ENCODE measurements around the gene MYO3B. TPM values are rescaled to one million over a fixed set of nuclear protein-coding genes. Genes with fewer than 3 reads are reported as not detected.

The MYO3B gene
- polyA plus RNA-seq, 4 donors = 7.9 to 9.3 (median 8.7) TPM

DNA sequence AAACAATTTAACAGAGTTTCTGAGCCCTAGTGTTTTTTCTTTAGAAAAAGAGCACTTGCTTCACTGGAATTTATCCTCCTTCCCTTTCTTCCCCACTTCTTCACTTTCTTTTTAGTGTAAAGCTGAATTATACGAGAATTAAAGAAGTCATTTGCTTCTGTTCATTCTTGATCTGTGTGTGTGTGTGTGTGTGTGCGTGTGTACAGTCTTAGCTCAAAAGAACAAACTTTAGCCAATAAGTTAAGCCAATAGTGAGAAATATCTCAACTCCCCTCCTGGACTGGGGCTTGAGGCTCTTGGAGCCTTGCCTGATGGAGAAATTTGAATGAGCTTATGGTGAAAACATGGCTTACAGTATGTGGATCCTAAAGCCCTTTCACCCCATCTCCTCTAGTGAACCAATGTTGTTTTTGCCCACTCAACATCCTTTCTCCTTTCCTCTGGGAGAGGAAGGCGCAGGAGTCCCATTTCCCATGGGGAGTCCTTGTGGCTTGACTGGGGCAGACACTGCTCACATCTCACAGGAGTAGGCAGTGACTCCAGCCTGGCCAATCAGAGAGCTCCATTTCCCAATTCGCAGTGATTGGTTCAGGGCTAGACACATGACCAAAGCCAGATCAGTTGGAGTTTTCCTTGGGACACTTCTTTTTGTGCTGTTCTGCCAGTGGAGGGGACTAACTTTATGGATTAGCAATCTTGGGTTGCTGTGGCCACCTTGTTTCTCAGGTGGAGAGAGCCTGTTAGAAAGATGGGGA lies 16.3 kb upstream of the MYO3B start:
- no peak for DNase-seq (ENCODE audit: low read depth in 4 of 4, low spot score in 2 of 4)

DNA sequence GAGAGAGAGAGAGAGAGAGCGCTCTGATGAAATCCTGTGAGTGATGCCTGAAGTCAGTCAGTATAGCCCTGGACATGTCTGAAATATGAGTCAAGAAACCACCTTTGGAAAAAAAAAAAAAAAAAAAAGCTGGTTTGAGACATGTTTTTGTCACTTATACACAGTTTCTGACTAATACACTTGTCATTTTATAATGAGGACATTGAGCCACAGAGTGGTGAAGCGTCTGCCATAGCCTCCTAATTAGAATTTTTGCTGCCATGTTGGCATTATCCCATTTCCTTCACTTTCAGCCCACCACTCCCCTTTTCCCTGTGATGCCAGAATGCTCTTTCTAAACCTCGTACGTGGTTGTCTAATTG lies 15.7 kb upstream of the MYO3B start:
- DNase-seq (ENCODE audit: low read depth in 4 of 4, low spot score in 2 of 4) = no peak

DNA sequence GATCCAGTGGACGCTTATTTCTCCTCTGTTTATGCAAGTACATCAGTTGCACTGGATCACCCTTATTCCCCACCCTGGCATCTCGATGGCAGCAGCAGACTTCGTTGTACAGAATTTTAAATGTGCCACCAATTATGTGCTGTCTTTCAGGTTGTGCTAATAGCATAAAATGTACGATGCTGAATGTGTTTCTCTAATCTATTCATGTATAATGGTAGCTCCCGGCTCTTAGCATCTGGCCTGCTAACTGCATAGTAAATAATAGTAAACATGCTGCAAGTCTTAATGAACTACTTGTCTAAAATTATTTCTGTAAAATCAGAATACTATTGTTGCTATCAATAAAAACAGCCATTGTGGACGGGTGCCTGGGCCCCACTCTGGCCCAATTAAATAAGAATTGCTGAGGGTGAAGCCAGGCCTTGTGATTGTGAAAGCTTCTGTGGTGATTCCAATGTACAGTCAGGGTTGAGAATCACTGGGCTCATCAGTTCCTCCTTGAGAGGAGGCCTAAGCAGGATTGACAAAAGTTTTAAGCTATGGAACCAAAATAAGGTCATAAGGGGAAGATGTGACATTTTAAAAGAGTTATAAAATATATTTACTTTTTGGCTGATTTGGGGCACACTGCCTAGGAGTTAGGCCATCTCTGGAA lies 14.4 kb upstream of the MYO3B start:
- no peak for DNase-seq (ENCODE audit: low read depth in 4 of 4, low spot score in 2 of 4)

DNA sequence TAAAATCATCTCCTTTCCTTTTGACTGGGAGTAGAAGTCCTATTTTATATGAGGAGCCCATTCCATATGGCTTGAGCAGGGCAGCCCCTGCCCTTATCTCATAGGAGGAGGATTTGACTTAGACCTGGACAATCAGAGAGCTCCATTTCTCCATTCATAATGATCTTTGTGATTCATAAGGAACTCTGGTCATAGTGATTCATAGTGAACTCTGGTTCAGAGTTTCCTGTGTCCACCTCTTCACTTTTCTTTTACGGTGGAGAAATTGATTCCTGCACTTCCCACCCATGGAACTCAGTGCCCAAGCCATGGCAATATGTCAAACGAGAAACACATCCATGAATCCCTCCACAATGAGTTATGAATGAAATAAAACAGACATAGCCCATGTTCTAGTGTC lies 12.8 kb upstream of the MYO3B start:
- DNase-seq (ENCODE audit: low read depth in 4 of 4, low spot score in 2 of 4) = no peak

DNA sequence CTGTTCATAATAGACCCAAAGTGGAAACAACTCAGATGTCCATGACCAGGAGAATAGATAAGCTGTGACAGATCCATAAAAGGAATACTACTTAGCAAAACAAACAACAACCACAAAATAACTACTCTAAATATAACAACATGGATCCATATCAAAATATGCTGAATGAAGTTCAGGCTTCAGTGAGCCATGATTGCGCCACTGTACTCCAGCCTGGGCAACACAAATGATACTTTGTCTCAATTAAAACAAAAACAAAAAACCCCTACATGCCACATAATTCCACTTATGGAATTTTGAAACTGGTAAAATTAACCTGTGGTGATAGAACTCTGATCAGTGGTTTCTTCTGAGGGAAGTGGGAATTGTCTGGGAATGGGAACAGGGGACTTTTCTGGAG lies 11.2 kb upstream of the MYO3B start:
- no peak for DNase-seq (ENCODE audit: low read depth in 4 of 4, low spot score in 2 of 4)

DNA sequence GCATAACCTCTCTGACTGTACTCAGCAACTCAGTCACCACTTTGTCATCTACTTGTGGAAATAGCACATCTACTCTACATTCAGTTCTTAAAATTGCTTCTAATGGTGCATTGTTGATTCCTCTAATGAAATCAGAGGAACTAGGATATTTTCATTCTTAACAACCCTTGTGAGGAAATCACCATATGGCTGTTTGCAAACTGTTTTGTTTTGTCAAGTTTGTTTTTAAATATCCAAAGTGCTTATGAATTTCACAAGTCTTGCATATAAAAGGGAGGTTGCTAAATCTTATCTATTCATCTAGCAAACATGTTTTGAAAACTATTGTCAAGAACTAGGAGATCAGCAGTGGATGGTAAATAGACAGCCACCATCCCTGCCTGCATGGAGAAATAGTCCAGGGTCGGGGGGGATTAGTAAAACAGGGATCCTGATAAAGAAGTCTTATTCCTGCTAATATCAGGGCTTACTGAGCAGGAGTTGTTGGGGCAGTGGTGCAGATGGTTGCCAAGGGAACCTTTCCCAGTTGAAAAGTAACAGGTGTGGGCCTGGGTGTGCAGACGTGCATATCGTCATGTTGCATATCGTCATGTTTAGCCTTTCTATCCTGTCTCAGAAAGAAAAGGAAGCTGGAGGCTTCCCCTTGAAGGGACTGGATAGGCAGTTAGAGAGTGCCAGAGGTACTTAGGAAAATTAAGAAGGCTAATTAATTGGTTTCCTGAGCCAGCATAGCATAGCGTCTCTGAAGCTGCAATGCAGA lies 7.5 kb upstream of the MYO3B start:
- DNase-seq (ENCODE audit: low read depth in 4 of 4, low spot score in 2 of 4) = peak in 1 of 4 donors; percentile 59

DNA sequence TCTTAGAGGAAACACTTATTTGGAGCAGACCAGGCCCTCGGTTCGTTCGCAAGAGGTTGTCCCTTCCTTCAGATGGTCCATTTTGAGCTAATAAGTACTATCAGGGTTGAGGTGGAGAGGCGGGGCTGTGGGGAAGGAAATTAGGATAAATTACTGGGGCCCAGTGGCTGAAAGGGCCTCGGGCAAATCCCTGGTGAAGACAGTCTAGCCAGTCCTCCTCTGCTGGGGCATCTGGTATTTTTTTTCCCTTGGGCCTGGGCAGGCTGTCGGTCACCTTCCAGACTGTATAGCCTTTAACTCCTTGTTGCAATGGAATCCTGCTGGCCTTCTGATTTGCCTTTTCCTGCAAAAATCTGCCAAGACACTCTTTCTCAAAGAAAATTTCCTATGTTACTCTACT lies 1.7 kb upstream of the MYO3B start:
- no peak for DNase-seq (ENCODE audit: low read depth in 4 of 4, low spot score in 2 of 4)

DNA sequence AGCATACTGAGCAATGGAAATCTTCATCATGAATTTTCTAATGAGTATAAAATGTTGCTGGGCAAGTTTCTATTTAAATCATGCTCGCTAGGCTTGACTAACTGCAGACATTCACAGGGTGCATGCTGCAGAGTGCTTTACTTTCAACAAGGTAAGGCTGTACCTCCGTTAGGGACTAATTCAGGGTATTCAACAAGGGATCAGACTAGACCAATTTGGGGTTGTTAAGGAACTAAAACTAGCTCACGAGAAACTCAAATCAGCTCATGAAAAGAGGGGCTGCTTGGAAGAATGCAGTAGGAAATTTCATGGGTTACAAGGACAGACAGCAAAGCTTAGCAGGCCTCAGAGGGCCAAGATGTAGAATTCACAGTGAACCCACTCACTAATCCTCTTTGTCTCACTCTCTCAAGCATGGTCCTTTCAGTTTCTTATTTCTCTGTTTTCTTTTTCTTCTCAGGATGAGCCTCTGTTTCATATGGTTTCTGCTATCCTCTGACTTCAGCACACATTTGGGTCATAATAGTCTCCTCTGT lies 2.2 kb downstream of the MYO3B start:
- DNase-seq (ENCODE audit: low read depth in 4 of 4, low spot score in 2 of 4) = no peak

DNA sequence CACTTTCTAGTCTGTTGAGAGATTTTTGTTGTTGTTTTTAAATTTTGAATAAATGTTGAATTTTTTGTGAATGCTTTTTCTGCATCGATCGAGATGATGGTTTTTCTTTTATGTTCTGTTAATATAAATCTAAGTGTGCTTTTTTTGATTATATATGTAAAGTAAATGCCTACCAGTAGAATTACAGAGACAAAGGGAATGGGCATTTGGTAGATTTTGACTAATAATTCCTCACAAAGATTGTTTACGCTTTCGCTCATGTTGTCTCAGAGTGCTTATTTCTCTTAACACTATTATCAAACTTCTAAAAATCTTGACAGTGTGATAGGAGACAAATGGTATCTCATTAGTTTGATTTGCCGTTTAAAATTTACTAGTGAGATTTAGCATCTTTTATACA lies 3.7 kb downstream of the MYO3B start:
- no peak for DNase-seq (ENCODE audit: low read depth in 4 of 4, low spot score in 2 of 4)

DNA sequence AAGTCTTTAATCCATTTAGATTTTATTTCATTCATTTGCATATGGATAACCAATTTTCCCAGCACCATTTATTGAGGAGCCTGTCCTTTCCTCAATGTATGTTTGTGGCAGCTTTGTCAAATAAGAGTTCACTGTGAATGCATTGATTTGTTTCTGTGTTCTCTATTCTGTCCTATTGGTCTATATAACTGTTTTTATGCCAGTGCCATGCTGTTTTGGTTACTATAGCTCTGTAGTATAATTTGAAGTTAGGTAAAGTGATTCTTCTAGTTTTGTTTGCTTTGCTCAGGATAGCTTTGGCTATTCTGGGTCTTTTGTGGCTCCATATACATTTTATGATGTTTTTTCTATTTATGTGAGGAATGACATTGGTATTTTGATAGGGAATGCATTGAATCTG lies 7.4 kb downstream of the MYO3B start:
- DNase-seq (ENCODE audit: low read depth in 4 of 4, low spot score in 2 of 4) = no peak

DNA sequence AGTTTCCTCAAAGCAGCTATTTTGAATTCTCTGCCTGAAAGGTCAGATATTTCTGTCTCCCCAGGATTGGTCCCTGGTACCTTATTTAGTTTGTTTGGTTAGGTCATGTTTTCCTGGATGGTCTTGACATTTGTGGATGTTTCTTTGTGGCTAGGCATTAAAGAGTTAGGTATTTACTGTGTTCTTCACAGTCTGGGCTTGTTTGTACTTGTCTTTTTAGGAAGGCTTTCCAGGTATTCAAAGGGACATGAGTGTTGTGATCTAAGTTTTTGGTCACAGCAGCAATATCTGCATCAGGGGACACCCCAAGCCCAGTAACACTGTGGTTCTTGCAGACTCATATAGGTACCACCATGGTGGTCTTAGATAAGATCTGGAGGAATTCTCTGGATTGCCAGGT lies 11.8 kb downstream of the MYO3B start:
- DNase-seq (ENCODE audit: low read depth in 4 of 4, low spot score in 2 of 4) = no peak

DNA sequence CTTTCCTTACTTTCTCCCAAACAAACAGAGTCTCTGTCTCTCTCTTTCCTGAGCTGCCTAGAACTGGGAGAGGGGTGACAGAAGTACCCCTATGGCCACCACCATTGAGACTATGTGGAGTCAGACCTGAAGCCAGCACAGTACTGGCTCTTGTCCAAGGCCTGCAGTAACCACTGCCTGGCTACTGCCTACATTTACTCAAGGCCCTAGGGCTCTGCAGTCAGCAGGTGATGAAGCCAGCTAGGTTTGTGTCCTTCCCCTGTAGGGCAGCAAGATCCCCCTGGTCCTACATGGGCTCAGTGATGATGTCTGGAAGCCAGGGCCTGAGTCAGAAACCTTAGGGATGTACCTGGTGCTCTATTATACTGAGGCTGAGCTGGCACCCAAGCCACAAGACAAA lies 12.2 kb downstream of the MYO3B start:
- DNase-seq (ENCODE audit: low read depth in 4 of 4, low spot score in 2 of 4) = no peak

DNA sequence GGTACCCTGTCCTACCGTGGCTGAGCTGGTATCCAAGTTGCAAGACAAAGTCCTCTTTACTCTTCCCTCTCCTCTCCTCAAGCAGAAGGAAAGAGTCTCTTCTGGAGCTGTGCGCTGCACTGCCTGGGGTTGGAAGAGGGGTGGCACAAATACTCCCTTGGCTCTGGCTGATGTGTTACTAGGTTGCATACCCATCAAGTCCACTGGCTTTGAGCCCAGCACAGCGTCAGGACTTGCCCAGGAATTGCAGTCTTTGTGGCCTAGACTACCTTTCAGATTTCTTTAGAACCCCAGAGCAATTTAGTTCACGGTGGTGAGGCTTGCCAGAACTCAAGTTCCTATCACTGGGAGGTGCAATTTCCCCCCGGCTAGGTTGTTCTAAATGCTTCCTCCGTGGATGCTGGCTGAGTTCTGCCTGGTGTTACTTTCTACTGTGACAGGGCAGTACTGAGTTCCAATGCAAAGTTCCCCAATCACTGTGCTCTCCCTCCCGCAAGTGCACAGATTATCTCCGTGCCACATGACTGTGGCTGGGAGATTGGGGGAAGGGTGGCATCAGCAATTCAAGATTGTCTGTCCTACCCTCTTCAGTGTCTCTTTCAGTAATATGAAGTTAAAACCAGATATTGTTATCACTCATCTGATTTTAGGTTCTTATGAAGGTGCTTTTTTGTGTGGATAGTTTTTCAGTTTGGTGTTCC lies 13.4 kb downstream of the MYO3B start:
- no peak for DNase-seq (ENCODE audit: low read depth in 4 of 4, low spot score in 2 of 4)

DNA sequence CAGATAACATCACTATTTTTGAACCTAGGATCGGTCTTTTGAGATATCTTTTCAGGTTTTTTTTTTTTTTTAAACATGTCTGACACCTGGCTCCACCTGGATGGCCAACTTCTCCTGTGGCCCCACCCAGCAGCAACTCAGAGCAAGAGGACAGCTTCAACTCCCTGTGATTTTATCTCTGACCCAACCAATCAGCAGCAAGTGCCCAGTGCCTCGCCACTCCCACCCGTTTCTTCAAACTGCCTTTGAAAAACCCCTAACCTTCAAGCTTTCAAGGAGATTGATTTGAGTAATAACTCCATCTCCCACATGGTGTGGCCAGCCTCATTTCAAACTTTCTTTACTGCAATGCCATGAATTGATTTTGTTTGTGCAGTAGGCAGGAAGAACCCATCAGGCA lies 19.0 kb downstream of the MYO3B start:
- DNase-seq (ENCODE audit: low read depth in 4 of 4, low spot score in 2 of 4) = no peak

DNA sequence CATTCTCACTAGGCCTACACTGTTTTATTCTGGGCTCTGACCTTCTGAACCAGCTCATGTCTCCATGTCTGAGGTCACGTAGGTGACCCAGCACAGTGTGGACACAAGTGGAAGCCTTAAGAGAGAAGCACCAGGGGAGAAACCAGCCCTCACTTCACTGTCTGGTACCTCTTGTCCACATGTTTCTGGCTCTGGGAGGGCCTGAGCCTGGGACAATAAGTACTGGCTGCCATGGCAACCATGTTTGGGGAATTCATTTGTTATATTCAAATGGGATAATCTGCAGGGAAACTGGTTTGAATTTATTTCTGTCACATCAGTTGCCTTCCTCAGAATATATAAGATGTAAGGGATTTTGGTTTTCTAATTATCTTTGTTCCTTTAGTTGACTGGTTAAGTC lies 23.3 kb downstream of the MYO3B start:
- DNase-seq (ENCODE audit: low read depth in 4 of 4, low spot score in 2 of 4) = no peak

DNA sequence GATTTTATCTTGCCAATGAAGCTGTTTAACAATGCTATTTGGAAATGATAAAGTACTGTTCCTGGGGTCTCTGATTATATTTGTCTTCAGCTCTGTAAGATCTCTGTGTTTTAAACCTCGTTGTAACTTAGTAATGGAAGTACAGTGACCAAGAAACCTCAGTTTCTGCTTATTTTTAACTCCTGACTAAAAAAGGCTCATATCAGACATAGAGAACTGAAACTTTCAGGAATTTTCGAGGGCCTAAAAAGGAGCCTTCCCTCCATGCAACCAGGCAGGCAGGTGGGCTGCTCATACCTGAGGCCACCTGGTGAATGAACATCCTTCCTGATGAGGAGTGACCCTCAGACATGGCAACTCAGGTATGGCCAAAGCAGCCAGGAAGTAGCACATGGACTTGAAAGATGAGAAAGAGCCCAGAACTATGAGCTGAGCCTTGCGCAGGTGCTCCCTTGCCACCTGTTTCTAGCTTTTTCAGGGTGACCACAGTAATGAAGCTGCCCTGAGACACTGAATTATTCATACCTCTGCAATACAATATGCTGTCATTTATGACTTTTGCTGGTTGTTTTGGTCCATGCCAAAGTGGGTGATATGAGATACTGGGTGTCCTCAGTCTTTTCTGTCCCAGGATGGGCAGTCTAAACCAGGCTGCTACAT lies 23.9 kb downstream of the MYO3B start:
- DNase-seq (ENCODE audit: low read depth in 4 of 4, low spot score in 2 of 4) = no peak

DNA sequence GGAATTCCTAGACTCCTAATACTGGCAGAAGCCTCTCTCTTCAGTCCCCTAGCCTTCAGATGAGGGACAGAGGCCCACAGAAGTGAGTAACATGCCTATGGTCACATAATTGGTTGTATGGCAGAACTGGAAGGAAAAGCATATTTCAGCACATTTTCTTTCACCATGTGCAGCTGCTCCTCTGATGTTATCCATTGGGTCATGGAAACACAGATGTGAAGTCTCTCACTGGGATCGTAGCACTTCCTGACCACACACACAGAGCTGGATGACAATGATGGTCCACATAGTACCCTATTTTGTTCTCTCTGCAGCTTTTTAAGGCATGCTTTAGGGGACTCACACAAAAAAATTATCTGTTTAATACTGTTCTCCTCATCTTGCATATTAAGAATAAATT lies 24.5 kb downstream of the MYO3B start:
- DNase-seq (ENCODE audit: low read depth in 4 of 4, low spot score in 2 of 4) = no peak

DNA sequence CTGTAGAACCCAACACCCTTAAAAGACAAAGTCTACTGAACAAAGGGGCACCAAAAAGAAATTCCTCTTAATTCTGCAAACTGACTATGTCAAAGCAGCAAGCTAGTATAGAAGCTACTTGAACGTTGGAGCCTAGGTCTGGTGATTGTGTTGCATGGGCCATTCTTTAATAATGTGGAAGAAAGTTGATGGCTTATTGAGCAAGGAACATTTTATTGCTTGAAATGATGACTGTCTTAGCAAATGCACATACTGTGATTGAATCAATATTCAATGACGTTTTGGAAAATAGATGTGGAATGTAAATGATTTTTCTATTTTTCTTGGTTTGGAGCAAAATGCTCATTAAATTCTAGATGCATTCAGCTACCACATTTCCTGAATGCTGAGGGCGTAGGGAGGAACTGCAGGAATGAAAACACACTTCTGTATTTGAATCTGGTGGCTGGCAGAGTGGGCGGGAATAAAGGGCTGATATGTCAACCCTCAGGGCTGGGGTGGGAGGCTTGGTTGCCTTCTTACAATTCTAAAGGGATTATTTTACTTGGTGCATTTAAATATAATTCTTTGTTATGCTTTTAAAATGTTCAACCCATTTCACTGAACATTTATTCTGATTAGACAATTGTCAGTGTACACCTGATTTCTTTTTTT lies 26.5 kb downstream of the MYO3B start:
- DNase-seq (ENCODE audit: low read depth in 4 of 4, low spot score in 2 of 4) = no peak

DNA sequence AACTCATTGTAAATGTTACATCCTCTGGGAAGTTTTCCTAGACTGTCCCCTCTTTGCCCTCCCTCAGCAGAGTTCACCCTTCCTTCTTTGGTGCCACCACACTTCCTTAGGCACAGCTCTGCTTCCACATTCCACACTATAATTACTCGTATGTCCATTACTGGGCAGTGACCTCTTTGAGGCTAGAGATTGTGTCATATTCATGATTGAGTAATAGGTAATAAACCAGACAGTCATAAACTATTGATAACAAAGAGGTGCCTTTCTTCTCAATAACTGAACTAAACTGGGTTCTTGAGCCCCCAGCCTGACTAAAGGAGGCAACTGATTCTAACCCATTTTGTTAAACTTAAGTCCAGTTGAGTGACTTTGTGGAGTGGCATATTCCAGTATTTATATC lies 28.3 kb downstream of the MYO3B start:
- no peak for DNase-seq (ENCODE audit: low read depth in 4 of 4, low spot score in 2 of 4)

DNA sequence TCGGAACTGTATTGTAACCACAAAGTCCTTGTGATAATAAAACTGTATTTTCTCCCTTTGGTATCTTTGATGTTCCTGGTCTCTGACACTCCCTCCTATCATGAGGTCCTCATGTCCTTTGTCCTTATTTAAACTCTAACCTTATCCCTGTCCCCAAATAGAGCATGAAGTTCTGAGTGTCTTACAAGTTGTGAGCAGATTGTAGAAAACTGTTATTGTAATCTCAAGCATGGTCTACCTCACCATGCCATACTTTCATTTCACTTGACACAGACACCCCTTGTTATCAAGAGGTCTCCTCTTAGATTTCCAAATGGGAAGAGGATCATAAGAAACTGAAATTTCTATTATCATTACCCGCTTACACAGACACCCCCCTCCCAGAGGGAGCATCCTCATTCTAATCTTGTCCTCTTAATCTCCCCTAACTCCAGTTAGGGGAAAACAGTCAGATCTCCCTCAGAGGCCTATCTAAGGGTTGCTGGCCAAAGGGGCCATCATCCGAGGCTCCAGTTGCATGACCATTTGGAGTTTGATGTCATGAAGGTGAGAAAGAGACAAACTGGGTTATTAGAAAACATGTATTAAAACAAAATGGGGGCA lies 29.0 kb downstream of the MYO3B start:
- DNase-seq (ENCODE audit: low read depth in 4 of 4, low spot score in 2 of 4) = no peak
